SJCRH30 (cell line): Measurements from ENCODE around the gene MGAT5B. TPM values are rescaled to one million over a fixed set of nuclear protein-coding genes. Genes with fewer than 3 reads are reported as not detected.
"Not testable (repeated sequence)": the region's sequence is repeated elsewhere in the genome, so short reads cannot be mapped to it uniquely, and the experiment has no call there.

Experiments used
- DNase-seq, 2 experiments: peaks; one replicate each; pipeline ENCODE4 v3.0.0-alpha.2; 2015 to 2020
- H3K27ac ChIP-seq: fragments of 250-450 bp; sonication (Bioruptor Pico); 2 replicates; pipeline ENCODE4 v1.5.1; 2020; ENCODE audit warnings: mild to moderate bottlenecking, moderate library complexity
- H3K27me3 ChIP-seq: fragments of 250-450 bp; sonication (Bioruptor Pico); 2 replicates; pipeline ENCODE4 v1.5.1; 2020; ENCODE audit warnings: mild to moderate bottlenecking, moderate library complexity
- H3K36me3 ChIP-seq: fragments of 250-450 bp; sonication (Bioruptor Pico); 2 replicates; pipeline ENCODE4 v1.5.1; 2020; ENCODE audit warnings: mild to moderate bottlenecking, moderate library complexity
- H3K4me1 ChIP-seq: fragments of 250-450 bp; sonication (Bioruptor Pico); 2 replicates; pipeline ENCODE4 v1.5.1; 2020; ENCODE audit warnings: mild to moderate bottlenecking, moderate library complexity
- H3K4me3 ChIP-seq: fragments of 250-450 bp; sonication (Bioruptor Pico); 2 replicates; pipeline ENCODE4 v1.5.1; 2020; ENCODE audit warnings: mild to moderate bottlenecking, moderate library complexity
- H3K9me3 ChIP-seq: fragments of 250-450 bp; sonication (Bioruptor Pico); replicated peaks from 2 replicates; pipeline ENCODE4 v1.5.1; 2020; ENCODE audit warnings: mild to moderate bottlenecking, moderate library complexity
- total RNA-seq: library from RNA; depleted of rRNA; stranded (reverse); fragments of >200 nt; shearing (Covaris generic); gene quantifications from 2 replicates; pipeline ENCODE4 v1.2.3, GENCODE V29; 2014

Gene MGAT5B
- total RNA-seq, 1 experiment from 2014 or later: 1.2 TPM

DNA sequence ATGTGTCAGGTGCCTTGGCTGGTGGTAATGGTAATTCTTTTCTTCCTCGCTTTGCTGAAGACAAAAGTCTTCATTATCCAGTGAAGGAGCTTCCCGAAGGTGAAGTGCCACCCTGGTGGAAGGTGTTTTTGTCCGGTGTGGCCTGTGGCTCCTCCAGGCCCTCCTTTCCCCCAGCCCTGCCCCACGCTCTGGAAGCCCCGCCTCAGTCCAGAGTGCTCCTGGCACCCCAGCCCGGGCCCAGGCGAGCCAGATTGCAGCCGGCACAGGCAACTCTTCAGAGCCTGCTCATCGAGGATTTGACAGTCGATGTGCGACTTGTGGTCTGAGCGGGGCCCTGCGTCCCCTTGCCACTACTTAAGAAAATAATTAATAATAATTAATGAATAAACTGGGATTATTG, 93.7 kb downstream of the MGAT5B start:
- H3K4me1 ChIP-seq: no peaks in the 10 kb centered on the region
- H3K27ac ChIP-seq: no peak overlapping the region
- H3K27me3 ChIP-seq: peaks cover 64% of the 10 kb centered on the region
- DNase-seq: no peak
- H3K9me3 ChIP-seq: no peaks in the 10 kb centered on the region
- H3K4me3 ChIP-seq: no peak overlapping the region
- H3K36me3 ChIP-seq: no peaks in the 10 kb centered on the region

DNA sequence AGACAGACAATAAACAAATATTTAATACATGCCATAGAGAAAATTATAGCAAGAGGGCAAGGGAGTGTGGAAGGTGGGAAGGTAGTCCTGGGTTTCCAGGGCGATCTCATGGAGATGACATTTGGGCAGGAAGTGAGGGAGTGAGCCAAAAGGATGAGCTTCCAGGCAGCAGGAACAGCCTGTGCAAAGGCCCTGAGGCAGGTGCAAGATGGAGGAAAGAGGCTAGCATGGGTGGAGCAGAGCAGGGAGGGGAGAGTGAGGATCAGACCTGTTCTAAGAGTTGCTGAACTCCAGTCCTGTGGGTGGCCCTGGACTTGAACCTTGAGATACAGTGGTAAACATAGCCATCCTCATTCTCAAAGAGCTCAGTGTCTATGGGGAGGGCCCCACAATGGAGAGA, 94.7 kb downstream of the MGAT5B start:
- DNase-seq: no peak
- H3K27me3 ChIP-seq: peaks cover 64% of the 10 kb centered on the region
- no peaks in the 10 kb centered on the region for H3K9me3 ChIP-seq
- H3K27ac ChIP-seq: no peak overlapping the region
- H3K4me1 ChIP-seq: no peaks in the 10 kb centered on the region
- H3K4me3 ChIP-seq: no peak overlapping the region
- H3K36me3 ChIP-seq: no peaks in the 10 kb centered on the region

DNA sequence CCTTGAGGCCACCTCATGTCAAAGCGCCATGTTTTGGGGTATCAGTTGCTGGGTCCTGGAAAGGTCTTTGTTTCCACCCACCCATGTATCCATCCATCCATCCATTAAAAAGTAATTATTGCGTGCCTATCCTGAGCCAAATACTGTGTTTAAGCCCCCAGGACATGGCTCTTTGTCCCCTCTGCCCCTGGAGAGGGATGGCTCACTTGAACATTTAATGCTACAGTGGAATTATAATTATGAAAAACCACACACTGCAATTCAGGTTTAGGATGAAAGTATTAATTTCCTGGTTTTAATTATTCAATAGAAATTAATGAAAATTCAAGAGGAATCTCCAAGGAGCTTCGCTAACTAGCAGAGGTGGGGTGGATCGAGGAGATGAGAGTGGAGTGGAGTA, 97.8 kb downstream of the MGAT5B start:
- peaks cover 75% of the 10 kb centered on the region for H3K27me3 ChIP-seq
- H3K27ac ChIP-seq: no peak overlapping the region
- no peak for DNase-seq
- H3K4me1 ChIP-seq: 0 out of 2 replicates have a peak, but pooled peaks cover 3% of the 10 kb centered on the region
- no peaks in the 10 kb centered on the region for H3K9me3 ChIP-seq
- H3K36me3 ChIP-seq: no peaks in the 10 kb centered on the region
- H3K4me3 ChIP-seq: no peak overlapping the region

DNA sequence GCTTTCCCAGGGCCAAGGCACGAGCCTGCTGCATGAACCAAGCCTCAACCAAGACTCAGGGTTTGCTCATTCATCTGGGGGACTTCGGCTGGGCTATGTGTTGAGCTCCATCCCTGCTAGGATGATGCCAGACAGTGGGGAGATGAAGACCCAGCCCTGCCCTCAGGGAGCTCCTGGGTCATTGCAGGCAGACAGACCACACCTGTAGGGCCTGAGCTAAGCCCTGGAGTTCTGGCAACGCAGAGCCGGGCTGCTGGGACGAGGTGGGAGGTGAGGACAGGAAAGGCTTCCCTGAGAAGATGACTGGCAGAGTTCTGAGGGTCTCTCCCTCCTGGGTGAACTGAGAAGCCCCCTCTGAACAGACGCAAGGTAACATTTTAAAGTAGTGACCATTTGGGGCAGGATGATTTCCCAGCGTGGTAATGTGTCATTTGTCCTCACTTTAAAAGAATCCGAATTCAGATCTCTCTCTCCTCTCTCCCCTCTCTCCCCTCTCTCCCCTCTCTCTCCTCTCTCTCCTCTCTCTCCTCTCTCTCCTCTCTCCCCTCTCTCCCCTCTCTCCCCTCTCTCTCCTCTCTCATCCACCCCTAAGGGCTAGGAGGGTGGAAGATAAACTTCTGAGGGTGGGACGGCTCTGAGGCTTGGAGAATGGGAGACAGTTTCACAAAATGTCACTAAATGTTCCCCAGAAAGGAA, 98.4 kb downstream of the MGAT5B start:
- Histone ChIP-seq H3K4me1 (0 out of 2 replicates have a peak, but pooled peaks cover 3% of the 10 kb centered on the region), H3K9me3 (no peaks in the 10 kb centered on the region), H3K27me3 (peaks cover 75% of the 10 kb centered on the region), H3K36me3 (no peaks in the 10 kb centered on the region), H3K27ac (no peak overlapping the region), H3K4me3 (no peak overlapping the region)
- DNase-seq: no peak

DNA sequence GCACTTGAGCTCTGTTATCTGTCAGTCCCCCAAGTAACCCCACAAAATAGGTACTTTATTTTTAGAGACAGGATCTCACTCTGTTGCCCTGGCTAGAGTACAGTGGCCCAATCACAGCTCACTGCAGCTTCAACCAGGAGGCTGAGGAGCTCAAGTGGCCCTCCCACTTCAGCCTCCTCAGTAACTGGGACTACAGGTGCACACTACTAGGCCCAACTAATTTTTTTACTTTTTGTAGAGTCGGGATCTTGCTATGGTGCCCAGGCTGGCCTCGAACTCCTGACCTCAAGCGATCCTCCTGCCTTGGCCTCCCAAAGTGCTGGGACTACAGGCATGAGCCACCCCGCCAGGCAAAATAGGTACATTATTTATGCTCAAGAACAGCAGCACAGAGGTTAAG, 99.6 kb downstream of the MGAT5B start:
- 0 out of 2 replicates have a peak, but pooled peaks cover 3% of the 10 kb centered on the region for H3K4me1 ChIP-seq
- H3K27ac ChIP-seq: no peak overlapping the region
- no peaks in the 10 kb centered on the region for H3K9me3 ChIP-seq
- H3K4me3 ChIP-seq: no peak overlapping the region
- H3K36me3 ChIP-seq: no peaks in the 10 kb centered on the region
- no peak for DNase-seq
- H3K27me3 ChIP-seq: peaks cover 75% of the 10 kb centered on the region

DNA sequence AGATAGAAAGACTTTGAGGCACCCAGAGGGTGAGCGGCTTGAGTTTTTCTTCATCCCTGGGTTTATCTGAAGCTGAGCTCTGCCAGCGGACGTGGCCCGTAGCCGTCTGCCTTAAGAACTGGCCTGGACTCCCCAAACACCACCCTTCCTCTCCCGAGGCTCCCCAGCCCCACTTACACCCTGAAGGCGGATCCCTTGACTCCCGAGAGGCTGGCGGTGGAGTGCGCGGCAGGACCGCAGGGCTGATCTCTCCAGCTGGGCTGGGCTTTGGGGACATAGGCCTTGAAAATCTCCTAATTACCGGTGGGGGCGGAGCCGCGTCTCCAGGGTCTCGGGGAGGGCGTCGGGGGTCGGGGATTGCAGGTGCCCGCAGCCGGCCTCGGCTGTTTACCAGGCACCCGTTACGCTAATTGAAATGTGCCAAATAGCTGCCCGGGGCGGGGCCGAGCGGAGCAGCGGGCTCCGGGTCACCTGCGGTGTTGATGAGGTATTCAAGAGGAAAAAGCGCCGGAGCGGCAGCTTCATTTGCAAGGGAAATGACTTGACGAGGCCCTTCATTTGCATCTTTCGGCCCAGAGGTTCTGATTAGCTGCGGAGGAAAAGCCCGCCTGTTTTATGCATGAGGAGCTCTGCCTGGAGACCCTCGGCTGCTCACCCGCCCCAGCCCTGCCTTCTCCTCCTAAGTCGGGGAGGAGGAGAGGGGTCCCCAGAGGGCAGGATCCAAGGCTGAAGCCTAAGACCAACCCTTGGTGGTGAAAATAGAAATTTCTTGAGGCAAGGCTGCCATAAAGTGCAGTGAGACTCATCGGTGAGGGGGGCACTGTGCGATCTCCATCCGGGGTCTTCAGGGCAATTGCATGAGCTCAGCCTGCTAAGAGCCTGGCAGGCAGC, 100.7 kb downstream of the MGAT5B start:
- H3K36me3 ChIP-seq: no peaks in the 10 kb centered on the region
- H3K4me3 ChIP-seq: peak overlapping the region; percentile 49
- peaks cover 69% of the 10 kb centered on the region for H3K27me3 ChIP-seq
- H3K9me3 ChIP-seq: no peaks in the 10 kb centered on the region
- peak; percentile 29 to 74 for DNase-seq
- 0 out of 2 replicates have a peak, but pooled peaks cover 3% of the 10 kb centered on the region for H3K4me1 ChIP-seq
- no peak overlapping the region for H3K27ac ChIP-seq

DNA sequence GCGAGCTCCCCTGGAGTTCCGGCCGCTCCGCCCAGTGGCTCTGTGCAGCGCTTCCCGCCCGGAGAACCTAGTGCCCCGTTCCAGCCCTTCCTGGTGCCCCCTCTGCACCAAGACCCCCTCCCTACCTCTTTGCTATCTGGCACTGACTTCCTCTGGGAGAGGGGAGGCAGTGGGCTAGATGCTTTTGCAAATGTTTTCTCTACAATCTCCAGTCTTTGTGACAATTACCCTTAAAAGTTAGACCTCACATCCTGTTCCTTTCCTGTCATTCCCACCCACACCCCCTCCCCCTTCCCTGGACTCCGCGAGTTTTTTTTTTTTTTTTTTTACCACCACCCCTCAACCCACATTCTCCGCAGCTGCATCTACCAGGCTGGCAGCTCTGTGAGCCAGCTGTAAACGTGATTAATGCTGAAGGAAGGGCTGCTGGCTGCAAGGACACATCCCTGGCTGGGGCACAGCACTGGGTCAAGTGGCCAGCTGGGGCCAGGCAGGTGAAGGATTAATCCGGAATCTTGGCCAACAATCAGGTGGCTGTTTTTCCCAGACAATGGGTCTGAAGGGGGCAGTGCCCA, 101.5 kb downstream of the MGAT5B start:
- H3K27ac ChIP-seq: no peak overlapping the region
- peak overlapping the region; percentile 49 for H3K4me3 ChIP-seq
- DNase-seq: peak; percentile 36 to 64

DNA sequence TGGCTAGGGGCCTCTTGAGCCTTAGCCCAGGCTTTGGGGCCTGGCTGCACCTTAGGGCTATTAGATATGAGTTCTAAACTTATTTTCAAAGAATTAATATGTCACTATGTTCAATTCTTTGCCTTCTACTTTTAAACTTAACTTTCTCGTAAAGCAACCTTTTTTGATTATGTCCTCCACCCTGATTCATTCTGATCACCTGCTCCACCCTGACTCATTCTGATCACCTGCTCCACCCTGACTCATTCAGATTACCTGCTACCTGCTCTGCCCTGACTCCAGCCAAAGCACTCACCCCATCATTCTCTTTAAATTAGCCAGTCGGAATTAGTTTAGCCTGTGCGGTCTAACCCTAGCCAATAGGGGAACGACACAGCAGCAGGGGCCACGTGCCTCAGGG, 102.0 kb downstream of the MGAT5B start:
- H3K9me3 ChIP-seq, H3K4me3 ChIP-seq, DNase-seq, H3K36me3 ChIP-seq, H3K4me1 ChIP-seq, H3K27ac ChIP-seq: not testable (repeated sequence)
- H3K27me3 ChIP-seq: peaks cover 60% of the 10 kb centered on the region

More for the DNA sequence above, 101.5 kb downstream of the MGAT5B start:
- Histone ChIP-seq H3K9me3 (no peaks in the 10 kb centered on the region), H3K4me1 (0 out of 2 replicates have a peak, but pooled peaks cover 3% of the 10 kb centered on the region), H3K27me3 (peaks cover 66% of the 10 kb centered on the region), H3K36me3 (no peaks in the 10 kb centered on the region)

DNA sequence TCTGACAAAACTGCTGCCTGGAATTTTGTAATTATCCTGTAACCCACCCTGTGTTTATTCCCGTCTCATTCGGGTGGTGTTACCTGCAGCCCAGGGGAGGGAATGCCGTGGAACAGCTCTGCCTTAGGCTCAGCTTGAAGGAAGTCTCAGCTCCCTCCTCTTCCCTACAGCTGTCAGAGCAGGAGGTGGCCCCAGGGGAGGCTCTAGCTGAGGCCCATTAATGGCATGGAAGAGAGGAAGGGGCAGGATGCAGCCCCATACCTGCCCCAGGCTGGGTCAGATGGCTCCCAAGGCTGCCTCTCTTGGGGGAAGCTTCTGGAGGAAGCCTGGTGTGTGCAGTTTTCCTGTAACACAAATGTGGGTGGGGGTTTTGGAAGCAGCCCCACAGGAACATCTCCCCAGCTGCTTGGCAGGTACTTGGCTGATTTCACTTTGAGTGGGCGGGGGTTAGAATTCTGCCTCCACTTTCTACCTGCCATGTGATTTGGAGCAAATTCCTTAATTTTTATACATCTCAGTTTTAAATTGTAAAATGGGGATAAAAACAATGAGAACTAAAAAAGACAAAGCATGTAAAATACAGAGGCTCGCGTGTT, 103.9 kb downstream of the MGAT5B start:
- DNase-seq: no peak
- H3K36me3 ChIP-seq: no peaks in the 10 kb centered on the region
- 0 out of 2 replicates have a peak, but pooled peaks cover 5% of the 10 kb centered on the region for H3K9me3 ChIP-seq
- no peak overlapping the region for H3K4me3 ChIP-seq
- H3K27me3 ChIP-seq: peaks cover 42% of the 10 kb centered on the region
- H3K4me1 ChIP-seq: 0 out of 2 replicates have a peak, but pooled peaks cover 3% of the 10 kb centered on the region
- H3K27ac ChIP-seq: no peak overlapping the region

DNA sequence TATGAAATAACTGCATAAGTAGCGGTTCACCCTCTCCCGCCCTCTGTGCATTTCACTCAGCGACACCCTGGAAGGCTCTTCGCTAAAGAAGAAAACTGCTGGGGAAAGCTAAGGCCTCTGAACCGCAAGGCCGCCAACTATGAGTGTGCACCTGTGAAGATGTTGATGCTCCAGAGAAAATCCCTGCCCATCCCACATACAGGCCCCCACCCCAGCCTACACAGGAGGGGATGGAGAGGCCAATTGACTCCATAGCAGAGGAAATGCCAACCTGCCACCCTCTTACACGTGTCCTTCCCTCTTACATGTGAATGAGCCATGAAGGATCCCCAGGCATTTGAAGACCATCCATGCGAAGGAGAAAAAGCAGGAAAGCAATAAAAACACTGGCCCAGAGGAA, 104.8 kb downstream of the MGAT5B start:
- H3K27ac ChIP-seq: no peak overlapping the region
- H3K4me1 ChIP-seq: 0 out of 2 replicates have a peak, but pooled peaks cover 3% of the 10 kb centered on the region
- peaks cover 7% of the 10 kb centered on the region for H3K9me3 ChIP-seq
- no peaks in the 10 kb centered on the region for H3K36me3 ChIP-seq
- H3K4me3 ChIP-seq: no peak overlapping the region
- peaks cover 33% of the 10 kb centered on the region for H3K27me3 ChIP-seq
- DNase-seq: no peak

DNA sequence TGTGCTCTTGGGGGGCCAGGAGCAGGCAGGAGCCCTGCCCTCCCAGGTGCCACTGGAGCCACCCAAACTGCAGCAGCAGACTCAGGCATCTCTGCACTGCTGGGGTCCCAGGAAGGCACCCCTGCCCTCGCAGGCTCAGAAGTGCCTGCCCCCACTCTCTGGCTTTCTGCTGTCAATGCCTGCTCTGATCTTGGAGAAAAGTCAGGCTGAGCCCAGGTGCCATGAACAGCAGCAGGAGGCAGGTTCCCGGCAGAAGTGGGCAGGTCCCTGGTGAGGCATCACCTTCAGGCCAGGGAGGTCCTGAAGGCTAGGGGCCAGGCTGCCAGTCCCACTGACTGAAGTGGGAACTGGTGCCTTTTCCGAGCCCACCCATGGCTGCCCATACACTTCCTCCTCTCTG, 106.5 kb downstream of the MGAT5B start:
- Histone ChIP-seq H3K27me3 (peaks cover 20% of the 10 kb centered on the region), H3K9me3 (peaks cover 9% of the 10 kb centered on the region), H3K4me1 (0 out of 2 replicates have a peak, but pooled peaks cover 3% of the 10 kb centered on the region)

DNA sequence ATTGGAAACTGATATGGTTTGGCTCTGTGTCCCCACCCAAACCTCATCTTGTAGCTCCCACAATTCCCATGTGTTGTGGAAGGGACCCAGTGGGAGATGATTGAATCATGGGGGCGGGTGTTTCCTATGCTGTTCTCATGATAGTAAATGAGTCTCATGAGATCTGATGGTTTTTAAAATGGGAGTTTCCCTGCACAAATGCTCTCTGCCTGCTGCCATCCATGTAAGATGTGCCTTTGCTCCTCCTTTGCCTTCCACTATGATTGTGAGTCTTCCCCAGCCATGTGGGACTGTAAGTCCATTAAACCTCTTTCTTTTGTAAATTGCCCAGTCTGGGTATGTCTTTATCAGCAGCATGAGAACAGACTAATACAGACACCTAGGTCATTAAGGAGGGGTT, 109.8 kb downstream of the MGAT5B start:
- not testable (repeated sequence) for H3K27me3 ChIP-seq, H3K27ac ChIP-seq, H3K4me3 ChIP-seq, H3K4me1 ChIP-seq, H3K36me3 ChIP-seq, DNase-seq, H3K9me3 ChIP-seq

More for the DNA sequence above, 106.5 kb downstream of the MGAT5B start:
- no peak for DNase-seq
- no peaks in the 10 kb centered on the region for H3K36me3 ChIP-seq
- H3K4me3 ChIP-seq: no peak overlapping the region
- no peak overlapping the region for H3K27ac ChIP-seq

DNA sequence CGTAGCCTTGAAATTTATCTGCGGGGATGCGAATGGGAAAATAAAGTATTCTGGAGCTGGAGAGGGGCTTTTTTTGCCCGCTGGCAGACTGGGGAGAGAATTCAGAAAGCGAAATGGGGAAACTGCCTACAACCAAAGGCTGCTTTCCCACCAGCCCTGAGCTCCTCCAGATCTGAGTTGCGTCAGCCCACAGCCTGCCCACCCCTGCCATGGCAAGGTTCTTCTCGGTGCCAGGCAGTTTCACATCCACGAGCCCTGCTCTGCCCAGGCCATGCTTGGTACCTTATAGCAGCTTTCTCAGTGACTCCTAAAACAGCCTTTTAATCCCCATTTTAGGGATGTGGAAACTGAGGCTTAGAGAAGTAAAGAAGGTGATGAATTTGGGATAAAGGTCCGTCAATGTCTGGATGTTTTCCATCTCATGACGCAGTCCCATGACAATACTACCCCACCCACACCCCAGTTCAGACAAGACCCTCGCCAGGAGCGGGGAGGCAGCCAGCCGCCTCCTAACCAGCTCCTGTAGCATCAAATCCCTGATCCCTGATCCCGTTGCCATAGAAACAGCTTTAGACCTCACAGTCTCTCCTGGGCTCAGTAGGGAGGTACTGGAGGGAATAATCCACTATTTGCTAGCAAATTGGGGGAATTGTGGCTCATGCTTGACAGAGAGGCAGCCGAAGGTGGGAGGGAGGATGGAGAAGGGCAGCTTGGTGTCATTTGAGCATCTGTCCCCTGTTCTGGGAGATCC, 113.5 kb downstream of the MGAT5B start:
- Histone ChIP-seq H3K27me3 (peaks cover 30% of the 10 kb centered on the region), H3K36me3 (no peaks in the 10 kb centered on the region), H3K9me3 (peaks cover 4% of the 10 kb centered on the region), H3K4me1 (no peaks in the 10 kb centered on the region), H3K27ac (no peak overlapping the region), H3K4me3 (no peak overlapping the region)
- DNase-seq: no peak
